Stomach (tissue), 4 donors: ENCODE results near the gene PTGES.

Experiments
- POLR2A ChIP-seq, 4 donors: fragments of 450-650 bp; IDR thresholded peaks; one replicate each; pipeline ENCODE4 v1.6.1; 2016; ENCODE audit warnings: antibody characterized with exemption in 4 of 4, control low read depth in 2 of 4, mild to moderate bottlenecking in 1 of 4, moderate library complexity in 1 of 4
- POLR2AphosphoS5 ChIP-seq, 3 donors: sonication (generic); formaldehyde crosslinking; IDR thresholded peaks; one replicate each; pipeline ENCODE4 v1.6.1; 2016; ENCODE audit warnings: antibody characterized with exemption in 3 of 3
- TF ChIP-seq, protein P1 (sequence below), 7 experiments: fragments of 450-650 bp in 4 of 7; fragments of 200-600 bp in 3 of 7; sonication (generic) in 3 of 7; IDR thresholded peaks; one replicate each; pipeline ENCODE4 v1.5.1; 2016 to 2019; ENCODE audit warnings: antibody characterized with exemption in 7 of 7, control low read depth in 2 of 7, mild to moderate bottlenecking in 1 of 7

- TF ChIP-seq, protein P1, sequence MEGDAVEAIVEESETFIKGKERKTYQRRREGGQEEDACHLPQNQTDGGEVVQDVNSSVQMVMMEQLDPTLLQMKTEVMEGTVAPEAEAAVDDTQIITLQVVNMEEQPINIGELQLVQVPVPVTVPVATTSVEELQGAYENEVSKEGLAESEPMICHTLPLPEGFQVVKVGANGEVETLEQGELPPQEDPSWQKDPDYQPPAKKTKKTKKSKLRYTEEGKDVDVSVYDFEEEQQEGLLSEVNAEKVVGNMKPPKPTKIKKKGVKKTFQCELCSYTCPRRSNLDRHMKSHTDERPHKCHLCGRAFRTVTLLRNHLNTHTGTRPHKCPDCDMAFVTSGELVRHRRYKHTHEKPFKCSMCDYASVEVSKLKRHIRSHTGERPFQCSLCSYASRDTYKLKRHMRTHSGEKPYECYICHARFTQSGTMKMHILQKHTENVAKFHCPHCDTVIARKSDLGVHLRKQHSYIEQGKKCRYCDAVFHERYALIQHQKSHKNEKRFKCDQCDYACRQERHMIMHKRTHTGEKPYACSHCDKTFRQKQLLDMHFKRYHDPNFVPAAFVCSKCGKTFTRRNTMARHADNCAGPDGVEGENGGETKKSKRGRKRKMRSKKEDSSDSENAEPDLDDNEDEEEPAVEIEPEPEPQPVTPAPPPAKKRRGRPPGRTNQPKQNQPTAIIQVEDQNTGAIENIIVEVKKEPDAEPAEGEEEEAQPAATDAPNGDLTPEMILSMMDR (IDR thresholded peaks at IDR 0.05): no peak
- TF ChIP-seq POLR2AphosphoS5 (IDR thresholded peaks at IDR 0.05): no peak
- no peak for TF ChIP-seq POLR2A (IDR thresholded peaks at IDR 0.05)
These were observed 28.3 kb upstream of the PTGES start for GRCh38 chr9:129781131-129781530.
